K562 (cell line): Measurements from ENCODE around the gene MLYCD. TPM values are rescaled to one million over a fixed set of nuclear protein-coding genes. Genes with fewer than 3 reads are reported as not detected.

ENCODE experiments used
- CBFA2T3 ChIP-seq: fragments of 450-650 bp; IDR thresholded peaks from 2 replicates; pipeline ENCODE4 v1.6.1; 2017
- CBX1 ChIP-seq: sonication (generic); IDR thresholded peaks from 2 replicates; pipeline ENCODE4 v1.6.1; 2016; ENCODE audit warnings: antibody characterized with exemption, low read depth, mild to moderate bottlenecking
- ERF ChIP-seq: fragments of 450-650 bp; formaldehyde crosslinking; IDR thresholded peaks from 2 replicates; pipeline ENCODE4 v1.4.0; 2020; ENCODE audit warnings: mild to moderate bottlenecking, mixed read lengths
- ESRRB ChIP-seq: fragments of 250-450 bp; sonication (Bioruptor Pico); IDR thresholded peaks from 2 replicates; pipeline ENCODE4 v1.5.0; 2020; ENCODE audit warnings: mild to moderate bottlenecking, moderate library complexity, borderline replicate concordance
- HIVEP1 ChIP-seq: fragments of 250-450 bp; sonication (Bioruptor Pico); IDR thresholded peaks from 2 replicates; pipeline ENCODE4 v1.4.0; 2020; ENCODE audit warnings: mild to moderate bottlenecking
- KLF6 ChIP-seq: fragments of 250-450 bp; sonication (Bioruptor Pico); IDR thresholded peaks from 2 replicates; pipeline ENCODE4 v1.4.0; 2020; ENCODE audit warnings: mild to moderate bottlenecking, moderate library complexity, borderline replicate concordance
- NELFE ChIP-seq: IDR thresholded peaks from 2 replicates; pipeline ENCODE4 v1.6.1; 2011; ENCODE audit warnings: mild to moderate bottlenecking; ENCODE audit not compliant: insufficient read depth, insufficient read length
- OTX1 ChIP-seq: fragments of 450-650 bp; formaldehyde crosslinking; IDR thresholded peaks from 2 replicates; pipeline ENCODE4 v1.4.0; 2022; ENCODE audit warnings: mild to moderate bottlenecking
- RAD21 ChIP-seq, 2 experiments: fragments of 250-450 bp in 1 of 2; fragments of 450-650 bp in 1 of 2; sonication (Bioruptor Pico) in 1 of 2; formaldehyde crosslinking in 1 of 2; IDR thresholded peaks in 1 of 2; conservative IDR thresholded peaks in 1 of 2; 2 replicates each; pipeline versions ENCODE4 v1.4.0 to v1.8.0; 2020 to 2022; ENCODE audit warnings: mild to moderate bottlenecking in 2 of 2, moderate library complexity in 1 of 2
- SAFB ChIP-seq: fragments of 200-400 bp; formaldehyde crosslinking; IDR thresholded peaks from 2 replicates; pipeline ENCODE4 v1.6.1; 2017; ENCODE audit warnings: low read depth, low read length, borderline replicate concordance
- SFPQ ChIP-seq: fragments of 200-400 bp; formaldehyde crosslinking; IDR thresholded peaks from 2 replicates; pipeline ENCODE4 v1.6.1; 2017; ENCODE audit warnings: mild to moderate bottlenecking, low read depth, low read length, moderate library complexity
- TCFL5 ChIP-seq: fragments of 250-450 bp; sonication (Bioruptor Pico); conservative IDR thresholded peaks from 2 replicates; pipeline ENCODE4 v1.6.1; 2021; ENCODE audit warnings: mild to moderate bottlenecking, moderate library complexity, matching md5 sums
- ZNF232 ChIP-seq: sonication (generic); formaldehyde crosslinking; IDR thresholded peaks from 2 replicates; pipeline ENCODE4 v1.8.0; 2022; ENCODE audit warnings: mild to moderate bottlenecking, missing genetic modification reagents
- ZNF384 ChIP-seq: IDR thresholded peaks from 2 replicates; pipeline ENCODE4 v1.6.1; 2012; ENCODE audit warnings: low read depth, low read length, improper control_type of control experiment
- polyA plus RNA-seq, 8 experiments: library from polyadenylated mRNA; depleted of rRNA in 4 of 8; stranded (reverse) in 5 of 8; unstranded in 3 of 8; fragments of >200 nt; fragmentation: Nextera tagmentation in 2 of 8; fragmentation: Illumina TruSeq in 1 of 8; extraction: Ambion mirVana in 2 of 8; extraction: Trizol in 1 of 8; gene quantifications; 2 replicates each; pipeline versions ENCODE4 v1.2.1 to v1.2.3, GENCODE V29; 2011 to 2014; ENCODE audit warnings: inconsistent platforms in 1 of 8, missing spikeins in 1 of 8
- total RNA-seq, 7 experiments: library from RNA; depleted of rRNA in 6 of 7; stranded (reverse); fragments of >200 nt in 6 of 7; fragmentation: Illumina TruSeq in 2 of 7; extraction: Trizol in 2 of 7; gene quantifications; 2 replicates each; pipeline versions ENCODE4 v1.2.1 to v1.2.3, GENCODE V29; 2011 to 2021; ENCODE audit warnings: low replicate concordance in 1 of 7
- TF ChIP-seq, protein P1 (sequence below), 3 experiments: fragments of 200-800 bp in 1 of 3; fragments of 250-450 bp in 1 of 3; fragments of 450-650 bp in 1 of 3; sonication (Bioruptor Pico) in 1 of 3; sonication (Bioruptor generic) in 1 of 3; formaldehyde crosslinking in 1 of 3; IDR thresholded peaks; 2 replicates each; pipeline versions ENCODE4 v1.6.1 to v1.8.0; 2016 to 2022; ENCODE audit warnings: mild to moderate bottlenecking in 2 of 3, missing genetic modification characterization in 2 of 3, missing compliant biosample characterization in 1 of 3, moderate library complexity in 1 of 3
- TF ChIP-seq, protein P2 (sequence below): fragments of 250-450 bp; sonication (Bioruptor Pico); IDR thresholded peaks from 2 replicates; pipeline ENCODE4 v1.8.0; 2022; ENCODE audit warnings: inconsistent platforms, mild to moderate bottlenecking, moderate library complexity, borderline replicate concordance

The MLYCD gene
- total and polyA plus RNA-seq, 9 of the 15 experiments (the other 6 are each of a cell fraction or from before 2014, with no cell fraction given): 0.15 to 2.0 (median 1.0) TPM

GRCh38 chr16:83952940-83953795 lies 54.3 kb downstream of the MLYCD start, which contains the start of gene OSGIN1 (continued):
- no peak for TF ChIP-seq RAD21 (CRISPR knock-in tag; conservative IDR thresholded peaks at IDR 0.05 in 1 of 2, IDR thresholded peaks at IDR 0.05 in 1 of 2)
- peak; percentile 4; the same call in 1 of the 2 replicates for TF ChIP-seq ZNF384
- no peak for TF ChIP-seq SAFB
- no peak for TF ChIP-seq KLF6 (CRISPR knock-in tag)
- TF ChIP-seq TCFL5 (CRISPR knock-in tag): no peak
- no peak for TF ChIP-seq HIVEP1 (CRISPR knock-in tag)
- TF ChIP-seq ESRRB (CRISPR knock-in tag): no peak
- TF ChIP-seq ERF: no peak
- no peak; the same call in 1 of the 2 replicates for TF ChIP-seq CBFA2T3
- 0 out of 2 replicates have a peak, but pooled peaks have one; percentile 21 for TF ChIP-seq OTX1 (CRISPR knock-in tag)
- TF ChIP-seq ZNF232 (CRISPR knock-in tag): 0 out of 2 replicates have a peak, but pooled peaks have one; percentile 52
- TF ChIP-seq NELFE: no peak
- TF ChIP-seq, protein P1, sequence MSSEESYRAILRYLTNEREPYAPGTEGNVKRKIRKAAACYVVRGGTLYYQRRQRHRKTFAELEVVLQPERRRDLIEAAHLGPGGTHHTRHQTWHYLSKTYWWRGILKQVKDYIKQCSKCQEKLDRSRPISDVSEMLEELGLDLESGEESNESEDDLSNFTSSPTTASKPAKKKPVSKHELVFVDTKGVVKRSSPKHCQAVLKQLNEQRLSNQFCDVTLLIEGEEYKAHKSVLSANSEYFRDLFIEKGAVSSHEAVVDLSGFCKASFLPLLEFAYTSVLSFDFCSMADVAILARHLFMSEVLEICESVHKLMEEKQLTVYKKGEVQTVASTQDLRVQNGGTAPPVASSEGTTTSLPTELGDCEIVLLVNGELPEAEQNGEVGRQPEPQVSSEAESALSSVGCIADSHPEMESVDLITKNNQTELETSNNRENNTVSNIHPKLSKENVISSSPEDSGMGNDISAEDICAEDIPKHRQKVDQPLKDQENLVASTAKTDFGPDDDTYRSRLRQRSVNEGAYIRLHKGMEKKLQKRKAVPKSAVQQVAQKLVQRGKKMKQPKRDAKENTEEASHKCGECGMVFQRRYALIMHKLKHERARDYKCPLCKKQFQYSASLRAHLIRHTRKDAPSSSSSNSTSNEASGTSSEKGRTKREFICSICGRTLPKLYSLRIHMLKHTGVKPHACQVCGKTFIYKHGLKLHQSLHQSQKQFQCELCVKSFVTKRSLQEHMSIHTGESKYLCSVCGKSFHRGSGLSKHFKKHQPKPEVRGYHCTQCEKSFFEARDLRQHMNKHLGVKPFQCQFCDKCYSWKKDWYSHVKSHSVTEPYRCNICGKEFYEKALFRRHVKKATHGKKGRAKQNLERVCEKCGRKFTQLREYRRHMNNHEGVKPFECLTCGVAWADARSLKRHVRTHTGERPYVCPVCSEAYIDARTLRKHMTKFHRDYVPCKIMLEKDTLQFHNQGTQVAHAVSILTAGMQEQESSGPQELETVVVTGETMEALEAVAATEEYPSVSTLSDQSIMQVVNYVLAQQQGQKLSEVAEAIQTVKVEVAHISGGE (CRISPR knock-in tag; IDR thresholded peaks at IDR 0.05): peak in 2 of 3 experiments; percentile 28 to 37; a peak in 2 of 6 replicates
- TF ChIP-seq, protein P2, sequence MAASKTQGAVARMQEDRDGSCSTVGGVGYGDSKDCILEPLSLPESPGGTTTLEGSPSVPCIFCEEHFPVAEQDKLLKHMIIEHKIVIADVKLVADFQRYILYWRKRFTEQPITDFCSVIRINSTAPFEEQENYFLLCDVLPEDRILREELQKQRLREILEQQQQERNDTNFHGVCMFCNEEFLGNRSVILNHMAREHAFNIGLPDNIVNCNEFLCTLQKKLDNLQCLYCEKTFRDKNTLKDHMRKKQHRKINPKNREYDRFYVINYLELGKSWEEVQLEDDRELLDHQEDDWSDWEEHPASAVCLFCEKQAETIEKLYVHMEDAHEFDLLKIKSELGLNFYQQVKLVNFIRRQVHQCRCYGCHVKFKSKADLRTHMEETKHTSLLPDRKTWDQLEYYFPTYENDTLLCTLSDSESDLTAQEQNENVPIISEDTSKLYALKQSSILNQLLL (CRISPR knock-in tag): no peak
- TF ChIP-seq SFPQ: no peak
- TF ChIP-seq CBX1: peak; percentile 20; the same call in 1 of the 2 replicates
